Measurements from ENCODE around the gene CDCA4.

CDCA4 gene

DNA sequence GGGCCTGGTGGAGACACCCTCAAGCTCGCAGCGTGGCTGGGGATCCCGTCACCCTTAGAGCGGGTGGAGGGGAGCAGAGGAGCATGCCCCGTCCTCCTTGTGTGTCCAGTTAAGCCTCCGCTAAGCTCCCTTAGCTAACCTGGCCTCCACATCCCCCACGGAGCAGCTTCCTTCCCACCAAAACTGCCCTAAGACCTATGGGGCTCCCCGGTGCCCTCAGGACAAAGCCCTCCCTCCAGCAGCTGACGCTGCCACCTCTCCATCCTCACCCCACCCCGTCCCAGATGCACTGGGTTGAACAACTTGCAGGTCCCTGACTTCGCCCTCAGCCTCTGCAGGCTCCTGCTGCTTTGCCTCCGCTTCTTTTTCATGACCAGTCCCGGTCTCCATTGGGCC, 46.7 kb downstream of the CDCA4 start:
- Histone ChIP-seq H2AFZ (ENCODE audit: low read depth, low read length) (no peak overlapping the region), H3K36me3 (replicated peaks; ENCODE audit: low read depth, low read length) (no peaks in the 10 kb centered on the region), H3K4me2 (ENCODE audit: low read length) (no peak overlapping the region), H3K27ac (ENCODE audit: low read length) (no peak overlapping the region), H3K9ac (ENCODE audit: low read length) (no peak overlapping the region), H3K4me1 (ENCODE audit: low read length) (peaks cover 2% of the 10 kb centered on the region; the same call in 1 of the 2 replicates), H3K27me3 (ENCODE audit: low read depth, low read length) (0 out of 2 replicates have a peak, but pooled peaks cover 1% of the 10 kb centered on the region), H4K20me1 (ENCODE audit: insufficient read depth, low read length) (no peaks in the 10 kb centered on the region), H3K9me3 (ENCODE audit: insufficient read depth, low read length) (no peaks in the 10 kb centered on the region), H3K79me2 (ENCODE audit: low read length) (no peaks in the 10 kb centered on the region), H3K4me3 (ENCODE audit: low read length) (no peak overlapping the region)
- TF ChIP-seq EZH2phosphoT487 (IDR thresholded peaks at IDR 0.05; ENCODE audit: low read depth), result no peak
- TF ChIP-seq, protein P1, sequence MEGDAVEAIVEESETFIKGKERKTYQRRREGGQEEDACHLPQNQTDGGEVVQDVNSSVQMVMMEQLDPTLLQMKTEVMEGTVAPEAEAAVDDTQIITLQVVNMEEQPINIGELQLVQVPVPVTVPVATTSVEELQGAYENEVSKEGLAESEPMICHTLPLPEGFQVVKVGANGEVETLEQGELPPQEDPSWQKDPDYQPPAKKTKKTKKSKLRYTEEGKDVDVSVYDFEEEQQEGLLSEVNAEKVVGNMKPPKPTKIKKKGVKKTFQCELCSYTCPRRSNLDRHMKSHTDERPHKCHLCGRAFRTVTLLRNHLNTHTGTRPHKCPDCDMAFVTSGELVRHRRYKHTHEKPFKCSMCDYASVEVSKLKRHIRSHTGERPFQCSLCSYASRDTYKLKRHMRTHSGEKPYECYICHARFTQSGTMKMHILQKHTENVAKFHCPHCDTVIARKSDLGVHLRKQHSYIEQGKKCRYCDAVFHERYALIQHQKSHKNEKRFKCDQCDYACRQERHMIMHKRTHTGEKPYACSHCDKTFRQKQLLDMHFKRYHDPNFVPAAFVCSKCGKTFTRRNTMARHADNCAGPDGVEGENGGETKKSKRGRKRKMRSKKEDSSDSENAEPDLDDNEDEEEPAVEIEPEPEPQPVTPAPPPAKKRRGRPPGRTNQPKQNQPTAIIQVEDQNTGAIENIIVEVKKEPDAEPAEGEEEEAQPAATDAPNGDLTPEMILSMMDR (IDR thresholded peaks at IDR 0.05; ENCODE audit: low read depth, low read length), result no peak

DNA sequence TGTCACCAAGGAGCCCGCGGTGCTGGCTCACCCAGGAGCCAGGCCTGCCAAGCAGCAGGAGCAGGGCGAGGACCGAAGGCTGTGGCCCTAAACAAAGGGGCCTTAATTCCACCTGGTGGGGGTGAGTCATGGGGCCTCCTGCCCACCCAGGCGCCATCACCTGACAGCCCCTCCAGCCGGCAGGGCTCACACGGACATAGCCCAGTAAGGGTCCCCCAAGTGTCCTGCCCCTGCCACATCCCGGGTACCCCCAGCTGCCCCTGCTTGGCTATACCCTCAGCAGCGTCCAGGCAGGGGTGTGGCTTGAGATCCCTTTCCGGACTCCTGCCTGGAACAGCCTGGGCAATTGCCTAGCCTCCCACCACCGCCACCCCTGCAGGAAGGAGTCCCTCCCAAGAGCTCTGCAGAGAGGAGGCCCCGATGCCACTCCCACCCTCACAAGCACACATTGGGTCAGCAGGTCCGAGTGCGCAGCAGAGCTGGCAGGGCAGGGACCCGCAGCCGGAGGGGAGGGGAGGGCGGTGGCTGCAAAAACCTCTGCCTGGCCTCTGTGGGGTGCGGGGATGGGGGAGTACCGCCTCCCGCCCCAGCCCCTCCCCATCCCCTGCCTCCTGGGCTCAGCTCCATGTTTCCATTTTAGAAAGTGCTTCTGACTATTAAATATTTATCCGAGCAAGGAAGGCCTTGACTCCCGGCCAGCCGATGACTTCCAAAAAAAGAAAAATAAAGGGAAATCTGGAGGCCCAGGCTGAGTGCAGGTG, 47.3 kb downstream of the CDCA4 start:
- Histone ChIP-seq H4K20me1 (ENCODE audit: insufficient read depth, low read length) (no peaks in the 10 kb centered on the region), H3K9ac (ENCODE audit: low read length) (no peak overlapping the region), H3K27me3 (ENCODE audit: low read depth, low read length) (0 out of 2 replicates have a peak, but pooled peaks cover 5% of the 10 kb centered on the region), H2AFZ (ENCODE audit: low read depth, low read length) (no peak overlapping the region), H3K9me3 (ENCODE audit: insufficient read depth, low read length) (no peaks in the 10 kb centered on the region), H3K27ac (ENCODE audit: low read length) (no peak overlapping the region), H3K79me2 (ENCODE audit: low read length) (no peaks in the 10 kb centered on the region), H3K4me2 (ENCODE audit: low read length) (no peak overlapping the region), H3K4me3 (ENCODE audit: low read length) (no peak overlapping the region), H3K36me3 (replicated peaks; ENCODE audit: low read depth, low read length) (no peaks in the 10 kb centered on the region), H3K4me1 (ENCODE audit: low read length) (peaks cover 2% of the 10 kb centered on the region)
- TF ChIP-seq, protein P1 (IDR thresholded peaks at IDR 0.05; ENCODE audit: low read depth, low read length), result no peak
- no peak for TF ChIP-seq EZH2phosphoT487 (IDR thresholded peaks at IDR 0.05; ENCODE audit: low read depth)

DNA sequence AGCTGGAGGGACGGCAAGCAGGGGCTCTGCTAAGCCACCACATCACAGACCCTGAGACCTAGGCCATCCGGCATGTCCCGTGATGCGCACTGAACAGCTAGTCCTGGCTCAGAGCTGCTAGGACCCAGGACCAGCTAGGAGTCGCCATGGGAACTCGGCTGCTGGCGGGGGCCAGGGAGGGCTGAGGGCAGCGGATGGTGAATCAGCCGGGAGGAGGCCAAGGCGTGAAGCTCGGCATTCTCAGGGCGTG, 47.8 kb downstream of the CDCA4 start:
- Histone ChIP-seq H3K27ac (ENCODE audit: low read length) (no peak overlapping the region), H3K4me2 (ENCODE audit: low read length) (no peak overlapping the region), H4K20me1 (ENCODE audit: insufficient read depth, low read length) (no peaks in the 10 kb centered on the region), H3K4me3 (ENCODE audit: low read length) (no peak overlapping the region), H3K9me3 (ENCODE audit: insufficient read depth, low read length) (no peaks in the 10 kb centered on the region), H3K79me2 (ENCODE audit: low read length) (no peaks in the 10 kb centered on the region), H3K9ac (ENCODE audit: low read length) (no peak overlapping the region), H3K36me3 (replicated peaks; ENCODE audit: low read depth, low read length) (no peaks in the 10 kb centered on the region), H3K27me3 (ENCODE audit: low read depth, low read length) (peaks cover 10% of the 10 kb centered on the region), H2AFZ (ENCODE audit: low read depth, low read length) (no peak overlapping the region), H3K4me1 (ENCODE audit: low read length) (peaks cover 7% of the 10 kb centered on the region)
- no peak for TF ChIP-seq EZH2phosphoT487 (IDR thresholded peaks at IDR 0.05; ENCODE audit: low read depth)
- TF ChIP-seq, protein P1 (IDR thresholded peaks at IDR 0.05; ENCODE audit: low read depth, low read length), result no peak

DNA sequence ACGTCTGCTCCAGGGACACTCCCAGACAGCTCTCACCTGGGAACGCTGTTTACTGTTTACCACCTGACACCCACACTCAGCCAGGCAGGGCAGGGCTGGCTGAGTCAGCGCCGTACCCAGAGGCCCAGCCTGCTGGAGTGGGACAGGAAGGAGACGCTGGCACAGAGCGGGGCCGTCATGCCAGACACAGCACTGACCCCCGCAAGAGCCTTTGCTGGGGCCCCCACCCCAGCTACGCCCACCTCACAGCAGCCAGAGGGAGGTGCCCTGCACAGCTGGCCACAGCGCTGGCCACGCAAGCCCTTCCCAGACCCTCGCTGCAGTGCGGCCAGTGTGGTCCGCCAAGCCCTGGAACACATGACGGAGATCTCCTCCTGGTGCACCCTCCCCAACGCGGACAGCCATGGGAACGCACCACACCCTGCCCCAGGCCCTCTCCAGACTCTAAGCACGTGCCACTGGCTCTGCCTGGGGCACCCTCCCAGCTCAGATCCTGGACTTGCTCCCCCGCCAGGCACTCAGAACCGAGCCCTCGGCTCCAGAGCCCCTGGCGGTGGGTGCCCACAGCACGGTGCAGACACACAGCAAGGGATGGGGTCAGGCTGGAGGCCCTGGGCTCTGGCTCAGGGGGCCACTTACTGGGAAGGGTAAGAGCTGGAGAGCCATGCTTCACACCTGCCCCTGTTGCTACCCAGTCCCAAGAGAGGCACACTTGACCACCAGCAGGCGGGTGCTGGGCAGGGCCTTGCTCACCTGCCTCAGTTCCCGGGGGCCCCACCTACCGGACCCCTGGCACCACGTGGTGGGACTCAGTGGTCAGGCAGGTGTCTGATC, 48.4 kb downstream of the CDCA4 start:
- Histone ChIP-seq H3K4me2 (ENCODE audit: low read length) (no peak overlapping the region), H3K79me2 (ENCODE audit: low read length) (no peaks in the 10 kb centered on the region), H3K27me3 (ENCODE audit: low read depth, low read length) (peaks cover 11% of the 10 kb centered on the region), H3K9ac (ENCODE audit: low read length) (no peak overlapping the region), H2AFZ (ENCODE audit: low read depth, low read length) (no peak overlapping the region), H3K27ac (ENCODE audit: low read length) (no peak overlapping the region), H3K9me3 (ENCODE audit: insufficient read depth, low read length) (no peaks in the 10 kb centered on the region), H3K4me3 (ENCODE audit: low read length) (no peak overlapping the region), H3K4me1 (ENCODE audit: low read length) (peaks cover 9% of the 10 kb centered on the region), H3K36me3 (replicated peaks; ENCODE audit: low read depth, low read length) (no peaks in the 10 kb centered on the region), H4K20me1 (ENCODE audit: insufficient read depth, low read length) (no peaks in the 10 kb centered on the region)
- TF ChIP-seq EZH2phosphoT487 (IDR thresholded peaks at IDR 0.05; ENCODE audit: low read depth), result no peak
- TF ChIP-seq, protein P1 (IDR thresholded peaks at IDR 0.05; ENCODE audit: low read depth, low read length), result no peak

All from OCI-LY3 (cell line).